ENCODE results near the gene LIG1. TPM values are rescaled to one million over a fixed set of nuclear protein-coding genes. Genes with fewer than 3 reads are reported as not detected.

Gene LIG1
- total and polyA plus RNA-seq, 2 experiments from 2014 or later = 79.3 to 96.9 TPM

GRCh38 chr19:48170817-48171347, 738 bp upstream of the LIG1 start (continued):
- TF ChIP-seq JUNB (IDR thresholded peaks at IDR 0.05; ENCODE audit: unreplicated experiment) = no peak

GRCh38 chr19:48169578-48169938, 586 bp downstream of the LIG1 start:
- no peaks in the 10 kb centered on the region for H3F3A ChIP-seq (replicated peaks; ENCODE audit: low read depth)
- H3K4me2 ChIP-seq = peak overlapping the region; percentile 98
- H3K4me3 ChIP-seq = peak overlapping the region; percentile 92
- H3K27ac ChIP-seq (ENCODE audit: low read depth) = no peak overlapping the region
- peaks cover 8% of the 10 kb centered on the region for H3K4me1 ChIP-seq (ENCODE audit: insufficient read depth)
- ATAC-seq (peak; percentile 61), DNase-seq (ENCODE audit: low spot score) (peak; percentile 98)
- TF ChIP-seq REST (IDR thresholded peaks at IDR 0.05; ENCODE audit: unreplicated experiment) (no peak), EZH2phosphoT487 (IDR thresholded peaks at IDR 0.05; ENCODE audit: unreplicated experiment) (no peak), ZNF331 (CRISPR knock-in tag; IDR thresholded peaks at IDR 0.05; ENCODE audit: low read depth) (no peak), STAT1 (IDR thresholded peaks at IDR 0.05; ENCODE audit: unreplicated experiment) (no peak), CTCF (conservative IDR thresholded peaks at IDR 0.05; ENCODE audit: low read depth in 2 of 2) (no peak), ETS1 (IDR thresholded peaks at IDR 0.05) (no peak), EZH2 (IDR thresholded peaks at IDR 0.05; ENCODE audit: low read depth, unreplicated experiment) (no peak), ZNF114 (CRISPR knock-in tag; IDR thresholded peaks at IDR 0.05) (no peak), POLR2AphosphoS5 (IDR thresholded peaks at IDR 0.05; ENCODE audit: low read depth) (no peak), CREB1 (CRISPR knock-in tag; IDR thresholded peaks at IDR 0.05; ENCODE audit: low read depth) (no peak), JUNB (IDR thresholded peaks at IDR 0.05; ENCODE audit: unreplicated experiment) (no peak), ZNF462 (CRISPR knock-in tag; IDR thresholded peaks at IDR 0.05) (no peak), NANOG (IDR thresholded peaks at IDR 0.05; ENCODE audit: borderline replicate concordance) (no peak)
- no peak overlapping the region for H2AFZ ChIP-seq
- peaks cover 33% of the 10 kb centered on the region for H3K36me3 Mint-ChIP-seq (ENCODE audit: low read depth)
- peaks cover 8% of the 10 kb centered on the region for H3K27me3 Mint-ChIP-seq (ENCODE audit: insufficient read depth, low read depth, poor library complexity)
- H4K20me1 ChIP-seq (replicated peaks; ENCODE audit: insufficient read depth) = peaks cover 20% of the 10 kb centered on the region
- H3K79me2 ChIP-seq (replicated peaks; ENCODE audit: insufficient read depth) = peaks cover 59% of the 10 kb centered on the region
- H3K4me3 Mint-ChIP-seq = peak overlapping the region; percentile 95
- peak overlapping the region; percentile 97 for H3K27ac Mint-ChIP-seq
- H3K9me2 ChIP-seq (ENCODE audit: insufficient read depth) = no peaks in the 10 kb centered on the region
- peaks cover 21% of the 10 kb centered on the region for H3K36me3 ChIP-seq (ENCODE audit: insufficient read depth)
- no peaks in the 10 kb centered on the region; the same call in 1 of the 3 replicates for H3K9me3 Mint-ChIP-seq
- H3K27me3 ChIP-seq (ENCODE audit: insufficient read depth) = no peaks in the 10 kb centered on the region
- peaks cover 17% of the 10 kb centered on the region for H3K4me1 Mint-ChIP-seq
